ENCODE measurements around the gene MBOAT2. TPM values are rescaled to one million over a fixed set of nuclear protein-coding genes. Genes with fewer than 3 reads are reported as not detected.
"Not testable (repeated sequence)": the region's sequence is repeated elsewhere in the genome, so short reads cannot be mapped to it uniquely, and the experiment has no call there.

MBOAT2 gene
- total RNA-seq, 4 donors from 2014 or later, result 20.0 to 83.0 (median 30.3) TPM

GRCh38 chr2:8934338-8934737, 69.1 kb downstream of the MBOAT2 start:
- H3K9me3 ChIP-seq, result no peaks in the 10 kb centered on the region
- no peak overlapping the region for H3K4me3 ChIP-seq
- no peak overlapping the region for H3K27ac ChIP-seq
- intact Hi-C loops (cut with DNase I; ENCODE audit: low total_unique reads), result no loop called here
- no peaks in the 10 kb centered on the region for H3K4me1 ChIP-seq
- H3K27me3 ChIP-seq, result no peaks in the 10 kb centered on the region
- no peak for TF ChIP-seq POLR2A (IDR thresholded peaks at IDR 0.05)
- TF ChIP-seq, protein P1, sequence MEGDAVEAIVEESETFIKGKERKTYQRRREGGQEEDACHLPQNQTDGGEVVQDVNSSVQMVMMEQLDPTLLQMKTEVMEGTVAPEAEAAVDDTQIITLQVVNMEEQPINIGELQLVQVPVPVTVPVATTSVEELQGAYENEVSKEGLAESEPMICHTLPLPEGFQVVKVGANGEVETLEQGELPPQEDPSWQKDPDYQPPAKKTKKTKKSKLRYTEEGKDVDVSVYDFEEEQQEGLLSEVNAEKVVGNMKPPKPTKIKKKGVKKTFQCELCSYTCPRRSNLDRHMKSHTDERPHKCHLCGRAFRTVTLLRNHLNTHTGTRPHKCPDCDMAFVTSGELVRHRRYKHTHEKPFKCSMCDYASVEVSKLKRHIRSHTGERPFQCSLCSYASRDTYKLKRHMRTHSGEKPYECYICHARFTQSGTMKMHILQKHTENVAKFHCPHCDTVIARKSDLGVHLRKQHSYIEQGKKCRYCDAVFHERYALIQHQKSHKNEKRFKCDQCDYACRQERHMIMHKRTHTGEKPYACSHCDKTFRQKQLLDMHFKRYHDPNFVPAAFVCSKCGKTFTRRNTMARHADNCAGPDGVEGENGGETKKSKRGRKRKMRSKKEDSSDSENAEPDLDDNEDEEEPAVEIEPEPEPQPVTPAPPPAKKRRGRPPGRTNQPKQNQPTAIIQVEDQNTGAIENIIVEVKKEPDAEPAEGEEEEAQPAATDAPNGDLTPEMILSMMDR (IDR thresholded peaks at IDR 0.05), result no peak
- DNase-seq, result no peak
- H3K36me3 ChIP-seq, result no peaks in the 10 kb centered on the region

GRCh38 chr2:8932702-8933101, 70.8 kb downstream of the MBOAT2 start:
- H3K27ac ChIP-seq, result no peak overlapping the region
- no peaks in the 10 kb centered on the region for H3K4me1 ChIP-seq
- H3K9me3 ChIP-seq, result no peaks in the 10 kb centered on the region
- H3K4me3 ChIP-seq, result no peak overlapping the region
- no peaks in the 10 kb centered on the region for H3K36me3 ChIP-seq
- no peaks in the 10 kb centered on the region for H3K27me3 ChIP-seq
- DNase-seq, result no peak
- intact Hi-C loops (cut with DNase I; ENCODE audit: low total_unique reads), result no loop called here
- TF ChIP-seq, protein P1 (IDR thresholded peaks at IDR 0.05), result no peak
- no peak for TF ChIP-seq POLR2A (IDR thresholded peaks at IDR 0.05)

- intact Hi-C loops (cut with DNase I; ENCODE audit: low total_unique reads); H3K4me1 ChIP-seq; DNase-seq; H3K27ac ChIP-seq; H3K9me3 ChIP-seq; H3K4me3 ChIP-seq; H3K36me3 ChIP-seq; H3K27me3 ChIP-seq: not testable (repeated sequence)
These were observed 73.3 kb downstream of the MBOAT2 start for GRCh38 chr2:8930185-8930584.

DNA sequence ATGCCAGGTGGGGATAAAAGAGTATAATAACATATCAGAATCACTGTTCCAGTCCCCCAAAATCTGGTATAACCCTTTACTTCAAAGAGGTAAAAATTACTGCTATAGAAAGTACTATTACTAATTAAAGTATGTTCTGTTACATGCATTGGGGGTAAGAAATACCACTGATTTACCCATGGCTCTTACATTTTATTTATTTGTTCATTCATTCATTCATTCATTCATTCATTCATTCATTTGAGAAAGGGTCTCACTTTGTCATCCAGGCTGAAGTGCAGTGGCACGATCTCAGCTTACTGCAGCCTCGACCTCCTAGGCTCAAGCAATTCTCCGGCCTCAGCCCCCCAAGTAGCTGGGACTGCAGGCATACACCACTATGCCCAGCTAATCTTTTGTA, 74.4 kb downstream of the MBOAT2 start:
- Histone ChIP-seq H3K4me3 (no peak overlapping the region), H3K36me3 (no peaks in the 10 kb centered on the region), H3K27ac (no peak overlapping the region), H3K4me1 (no peaks in the 10 kb centered on the region), H3K27me3 (no peaks in the 10 kb centered on the region), H3K9me3 (no peaks in the 10 kb centered on the region)
- TF ChIP-seq, protein P1 (IDR thresholded peaks at IDR 0.05), result no peak
- no peak for TF ChIP-seq POLR2A (IDR thresholded peaks at IDR 0.05)
- no peak for DNase-seq
- intact Hi-C loops (cut with DNase I; ENCODE audit: low total_unique reads), result no loop called here

GRCh38 chr2:8927510-8928455, 75.7 kb downstream of the MBOAT2 start:
- no peak overlapping the region for H3K27ac ChIP-seq
- intact Hi-C loops (cut with DNase I; ENCODE audit: low total_unique reads), result no loop called here
- H3K4me1 ChIP-seq, result no peaks in the 10 kb centered on the region

More at GRCh38 chr2:8927510-8928455, 75.7 kb downstream of the MBOAT2 start:
- DNase-seq, result no peak
- no peaks in the 10 kb centered on the region for H3K27me3 ChIP-seq
- no peaks in the 10 kb centered on the region for H3K36me3 ChIP-seq
- no peak overlapping the region for H3K4me3 ChIP-seq
- no peaks in the 10 kb centered on the region for H3K9me3 ChIP-seq
- TF ChIP-seq, protein P1 (IDR thresholded peaks at IDR 0.05), result no peak
- no peak for TF ChIP-seq POLR2A (IDR thresholded peaks at IDR 0.05)
